BJ (cell line): Measurements from ENCODE around the gene SMARCC1. TPM values are rescaled to one million over a fixed set of nuclear protein-coding genes. Genes with fewer than 3 reads are reported as not detected.
"Not testable (repeated sequence)": the region's sequence is repeated elsewhere in the genome, so short reads cannot be mapped to it uniquely, and the experiment has no call there.

ENCODE experiments used
- CTCF ChIA-PET: fragments of 350-600 bp; formaldehyde crosslinking; extraction: SDS; loops from one replicate; lab custom pipeline; 2021; ENCODE audit warnings: antibody characterized with exemption, inconsistent platforms; lab: Yijun Ruan, JAX
- POLR2A ChIA-PET: fragments of 300-600 bp; sonication (Branson Sonifier 250); formaldehyde crosslinking; extraction: SDS; loops from one replicate; lab custom pipeline; 2021; ENCODE audit warnings: antibody characterized with exemption; lab: Charles Lee
- DNase-seq: peaks from one replicate; pipeline ENCODE4 v3.0.0-alpha.2; 2011; ENCODE audit warnings: low read depth
- H3K27me3 ChIP-seq: 2 replicates; pipeline ENCODE4 v1.6.0; 2011; ENCODE audit warnings: low read length; ENCODE audit not compliant: control insufficient read depth, insufficient read depth
- H3K36me3 ChIP-seq: 2 replicates; pipeline ENCODE4 v1.5.1; 2011; ENCODE audit warnings: low read length; ENCODE audit not compliant: control insufficient read depth, insufficient read depth
- H3K4me3 ChIP-seq: 2 replicates; pipeline ENCODE4 v1.5.1; 2011; ENCODE audit warnings: low read depth, mild to moderate bottlenecking, control low read depth, low read length
- CTCF ChIP-seq: IDR thresholded peaks from 2 replicates; pipeline ENCODE4 v1.5.1; 2011; ENCODE audit warnings: low read depth, mild to moderate bottlenecking, control low read depth, inconsistent platforms, low read length, moderate library complexity; ENCODE audit not compliant: insufficient read depth
- polyA plus RNA-seq: library from polyadenylated mRNA; depleted of rRNA; stranded (reverse); fragments of >200 nt; gene quantifications from 2 replicates; pipeline ENCODE4 v1.2.3, GENCODE V29; 2011

The SMARCC1 gene
- polyA plus RNA-seq, 1 experiment, result 25.8 TPM

- no peak for TF ChIP-seq CTCF
- Histone ChIP-seq H3K36me3 (no peaks in the 10 kb centered on the region), H3K27me3 (no peaks in the 10 kb centered on the region), H3K4me3 (no peak overlapping the region)
- POLR2A ChIA-PET, result no interaction called here
- CTCF ChIA-PET, result interaction anchor here (1.1 kb wide), 1 partner anchor 102 kb away, joined by 3 read pairs; no protein-coding TSS in a partner anchor
- no peak for DNase-seq
Observed at GRCh38 chr3:47743855-47744254, 37.8 kb downstream of the SMARCC1 start.

- DNase-seq, H3K36me3 ChIP-seq, H3K4me3 ChIP-seq, H3K27me3 ChIP-seq, CTCF ChIA-PET: not testable (repeated sequence)
- POLR2A ChIA-PET, result interaction anchor here (0.6 kb wide), 1 partner anchor 7 kb away, joined by 6 read pairs; no protein-coding TSS in a partner anchor
Observed at GRCh38 chr3:47743352-47743751, 38.3 kb downstream of the SMARCC1 start.

- no peak for TF ChIP-seq CTCF
- no peak for DNase-seq
- H3K36me3 ChIP-seq, result peaks cover 2% of the 10 kb centered on the region; the same call in 1 of the 2 replicates
- CTCF ChIA-PET, result no interaction called here
- POLR2A ChIA-PET, result no interaction called here
- H3K4me3 ChIP-seq, result no peak overlapping the region
- H3K27me3 ChIP-seq, result no peaks in the 10 kb centered on the region
Observed at GRCh38 chr3:47741925-47742324, 39.8 kb downstream of the SMARCC1 start.

GRCh38 chr3:47732143-47732542 lies 49.5 kb downstream of the SMARCC1 start:
- peaks cover 15% of the 10 kb centered on the region for H3K36me3 ChIP-seq
- no peak for TF ChIP-seq CTCF
- H3K4me3 ChIP-seq, result no peak overlapping the region
- CTCF ChIA-PET, result no interaction called here
- H3K27me3 ChIP-seq, result no peaks in the 10 kb centered on the region
- POLR2A ChIA-PET, result no interaction called here
- DNase-seq, result no peak

- H3K4me3 ChIP-seq, result no peak overlapping the region
- no peak for TF ChIP-seq CTCF
- no peak for DNase-seq
- ChIA-PET CTCF (no interaction called here), POLR2A (no interaction called here)
- H3K27me3 ChIP-seq, result no peaks in the 10 kb centered on the region
- peaks cover 13% of the 10 kb centered on the region for H3K36me3 ChIP-seq
Observed at GRCh38 chr3:47731061-47731460, 50.6 kb downstream of the SMARCC1 start.

- peaks cover 6% of the 10 kb centered on the region for H3K36me3 ChIP-seq
- no peak for DNase-seq
- H3K4me3 ChIP-seq, result no peak overlapping the region
- CTCF ChIA-PET, result interaction anchor here (0.9 kb wide), 1 partner anchor 16 kb away, joined by 3 read pairs; no protein-coding TSS in a partner anchor
- TF ChIP-seq CTCF, result no peak
- POLR2A ChIA-PET, result interaction anchor here (0.7 kb wide), 1 partner anchor 126 kb away, joined by 6 read pairs; no protein-coding TSS in a partner anchor
- H3K27me3 ChIP-seq, result no peaks in the 10 kb centered on the region
Observed at GRCh38 chr3:47722859-47723258, 58.8 kb downstream of the SMARCC1 start.

- DNase-seq, POLR2A ChIA-PET, H3K36me3 ChIP-seq, H3K4me3 ChIP-seq, CTCF ChIA-PET, H3K27me3 ChIP-seq: not testable (repeated sequence)
Observed at GRCh38 chr3:47717448-47717847, 64.2 kb downstream of the SMARCC1 start.
